COLO829 (cell line): ENCODE measurements around the gene DGCR2.
"Not testable (repeated sequence)": the region's sequence is repeated elsewhere in the genome, so short reads cannot be mapped to it uniquely, and the experiment has no call there.

Source experiments
- DNase-seq: peaks from one replicate; pipeline ENCODE4 v3.0.0; 2012; ENCODE audit warnings: low spot score

DGCR2 gene

GRCh38 chr22:19003508-19003907 lies 118.7 kb downstream of the DGCR2 start:
- peak; percentile 32 for DNase-seq

- no peak for DNase-seq
Observed at GRCh38 chr22:19002684-19003038, 119.6 kb downstream of the DGCR2 start.

DNA sequence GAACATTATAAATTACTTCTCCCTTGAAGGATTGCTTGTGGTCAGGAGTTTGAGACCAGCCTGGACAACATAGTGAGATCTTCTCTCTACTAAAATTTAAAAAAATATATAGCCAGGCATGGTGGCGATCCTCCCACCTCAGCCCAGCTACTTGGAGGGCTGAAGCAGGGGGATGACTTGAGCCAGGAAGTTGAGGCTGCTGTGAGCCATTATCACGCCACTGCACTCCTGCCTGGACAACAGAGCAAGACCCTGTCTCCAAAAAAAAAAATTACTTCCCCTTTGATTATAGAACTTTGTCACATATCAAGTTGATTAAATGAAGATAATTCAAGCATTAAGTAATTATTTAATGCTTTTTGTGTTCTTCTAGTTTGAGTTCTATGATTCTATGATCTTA lies 121.0 kb downstream of the DGCR2 start:
- no peak for DNase-seq

DNA sequence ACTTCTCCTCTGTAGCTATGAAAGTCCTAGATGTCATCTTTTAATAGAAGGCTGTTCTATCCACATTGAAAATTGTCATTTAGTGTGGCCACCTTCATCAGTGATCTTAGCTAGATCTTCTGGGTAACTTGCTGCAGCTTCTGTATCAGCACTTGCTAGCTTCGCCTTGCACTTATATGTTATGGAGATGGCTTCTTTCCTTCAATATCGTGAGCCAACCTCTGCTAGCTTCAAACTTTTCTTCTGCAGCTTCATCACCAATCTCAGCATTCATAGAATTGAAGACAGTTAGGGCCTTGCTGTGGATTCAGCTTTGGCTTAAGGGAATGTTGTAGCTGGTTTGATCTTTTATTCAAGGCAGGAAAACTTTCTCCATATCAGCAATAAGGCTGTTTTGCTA lies 122.1 kb downstream of the DGCR2 start:
- not testable (repeated sequence) for DNase-seq

GRCh38 chr22:18999416-18999815 lies 122.8 kb downstream of the DGCR2 start:
- DNase-seq, result no peak

GRCh38 chr22:18999008-18999407 lies 123.2 kb downstream of the DGCR2 start:
- no peak for DNase-seq

DNA sequence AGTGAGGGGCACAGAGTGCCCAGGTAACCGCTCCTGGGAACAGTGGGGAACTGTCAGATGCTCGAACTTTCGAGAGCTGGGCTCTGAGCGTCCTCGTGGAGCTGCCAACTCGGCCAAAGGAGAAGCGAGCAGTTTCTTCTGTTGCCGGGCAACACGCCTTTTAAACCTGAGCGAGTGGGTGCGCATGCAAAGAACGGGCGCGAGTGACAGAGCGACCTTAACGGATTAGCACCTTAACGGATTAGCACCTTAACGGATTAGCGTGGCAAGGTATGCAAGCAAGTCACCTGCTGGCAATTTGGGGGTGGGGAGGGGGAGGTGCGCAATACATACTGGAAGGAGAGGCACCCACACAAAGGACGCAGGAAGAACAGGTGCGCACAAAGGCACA lies 124.3 kb downstream of the DGCR2 start:
- no peak for DNase-seq

DNA sequence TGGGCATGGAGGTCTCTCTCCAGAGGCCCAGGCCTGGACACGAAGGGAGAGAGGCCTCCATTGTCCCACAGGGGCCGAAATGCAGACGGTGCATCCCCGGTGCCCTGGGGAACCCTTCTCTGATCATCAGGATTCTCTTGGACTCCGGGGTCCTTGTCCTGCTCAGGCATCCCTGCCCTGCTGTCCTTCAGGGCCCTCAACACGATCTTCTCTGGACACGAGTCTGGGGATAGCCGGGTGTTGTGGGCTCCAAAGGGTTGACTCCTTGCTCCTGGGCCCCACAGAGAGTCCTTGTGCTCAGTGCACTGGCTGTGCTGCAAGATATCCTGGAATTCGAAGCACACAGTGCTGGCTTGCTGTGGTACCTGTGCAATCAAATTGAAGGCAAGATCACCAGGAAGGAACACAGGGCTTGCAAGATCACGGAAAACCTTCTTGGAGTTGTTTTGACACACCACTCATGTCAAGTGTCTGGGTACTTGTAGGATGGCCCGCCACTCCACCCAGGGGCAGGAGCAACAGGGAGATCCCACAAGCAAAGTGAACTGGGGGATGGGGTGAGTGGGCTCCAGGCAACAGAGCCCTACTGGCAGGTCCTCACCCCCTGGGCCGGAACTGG lies 124.8 kb downstream of the DGCR2 start:
- no peak for DNase-seq

GRCh38 chr22:18996376-18996900 lies 125.8 kb downstream of the DGCR2 start:
- DNase-seq, result no peak

DNA sequence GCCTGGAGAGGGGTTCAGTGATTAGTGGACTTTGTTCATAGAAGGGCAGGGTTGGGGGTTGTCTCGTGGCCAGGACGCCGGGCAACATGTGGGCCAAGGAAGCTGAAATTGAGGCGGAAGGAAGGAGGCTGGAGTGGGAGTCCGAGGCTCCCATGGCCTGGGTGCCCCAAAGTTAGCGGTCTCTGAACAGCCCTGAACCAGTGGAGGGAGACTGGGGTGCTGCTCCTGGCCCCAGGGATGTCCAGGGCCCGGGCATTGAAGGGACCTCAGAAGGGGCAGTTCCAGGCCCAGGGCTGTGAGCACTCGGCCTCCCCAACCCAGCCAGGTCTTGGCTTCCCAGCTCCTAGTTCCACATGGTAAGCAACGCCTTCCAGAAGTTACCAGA lies 126.9 kb downstream of the DGCR2 start:
- DNase-seq, result no peak

DNA sequence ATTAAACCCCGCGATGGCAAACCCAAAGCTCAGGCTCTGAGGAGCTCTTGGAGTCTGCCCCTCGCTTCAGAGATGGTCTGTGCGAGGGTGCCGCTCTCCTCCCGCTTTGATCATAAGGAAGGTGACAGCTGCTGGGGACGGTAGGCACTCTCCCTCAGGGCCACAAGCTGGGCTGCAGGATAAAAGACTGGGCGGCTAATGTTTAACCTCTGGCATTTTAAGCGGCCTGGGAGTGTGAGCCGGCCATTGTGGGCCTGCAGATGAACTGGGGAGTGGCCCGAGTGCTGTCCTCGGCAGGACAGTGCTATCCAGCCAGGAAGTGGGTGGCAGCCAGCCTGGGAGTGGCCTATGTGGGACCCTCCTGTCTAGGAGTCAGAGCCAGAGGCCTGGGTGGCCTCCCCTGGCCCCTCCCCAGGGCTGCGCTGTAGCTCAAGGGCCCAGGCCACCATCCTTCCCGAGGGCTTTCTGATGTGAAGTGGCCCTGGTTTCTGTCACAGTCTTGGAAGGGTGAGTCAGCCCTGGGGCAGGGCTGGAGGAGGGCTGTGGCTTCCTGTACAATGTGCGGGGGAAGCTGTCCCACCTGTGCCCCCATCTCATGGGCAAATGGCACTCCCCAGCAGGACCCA lies 127.4 kb downstream of the DGCR2 start:
- no peak for DNase-seq

- DNase-seq, result no peak
Observed at GRCh38 chr22:18994056-18994455, 128.2 kb downstream of the DGCR2 start.

DNA sequence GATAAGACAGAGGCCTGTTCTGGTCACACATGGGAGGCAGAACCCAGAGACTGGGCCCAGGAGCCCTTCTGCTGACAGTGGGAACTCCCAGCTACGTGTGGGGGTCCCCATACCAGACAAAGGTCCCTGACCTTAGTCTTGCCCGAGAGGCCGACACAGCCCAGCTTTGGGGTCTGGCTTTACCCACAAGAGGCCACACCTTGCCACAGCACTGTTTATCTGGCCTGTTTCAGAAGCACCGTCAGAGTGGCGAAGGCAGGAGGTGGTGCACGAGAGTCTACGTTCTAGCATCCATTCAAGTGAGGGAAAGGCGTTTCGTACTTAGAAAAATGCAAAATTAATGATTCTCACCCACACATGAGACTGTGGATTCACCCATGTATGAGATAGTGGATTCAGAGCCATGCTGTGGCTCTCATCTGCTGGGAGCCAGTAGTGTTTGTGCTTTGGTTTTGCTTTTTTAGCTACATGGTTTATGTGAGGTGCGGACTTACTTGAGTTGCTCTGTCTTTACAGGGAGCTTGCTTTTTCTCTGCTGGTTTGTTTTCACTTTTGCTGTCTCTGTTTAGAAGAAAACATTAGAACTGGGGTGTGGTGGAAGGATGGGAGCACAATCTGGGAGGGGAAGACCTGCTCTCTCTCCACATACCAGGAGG lies 129.5 kb downstream of the DGCR2 start:
- no peak for DNase-seq

DNA sequence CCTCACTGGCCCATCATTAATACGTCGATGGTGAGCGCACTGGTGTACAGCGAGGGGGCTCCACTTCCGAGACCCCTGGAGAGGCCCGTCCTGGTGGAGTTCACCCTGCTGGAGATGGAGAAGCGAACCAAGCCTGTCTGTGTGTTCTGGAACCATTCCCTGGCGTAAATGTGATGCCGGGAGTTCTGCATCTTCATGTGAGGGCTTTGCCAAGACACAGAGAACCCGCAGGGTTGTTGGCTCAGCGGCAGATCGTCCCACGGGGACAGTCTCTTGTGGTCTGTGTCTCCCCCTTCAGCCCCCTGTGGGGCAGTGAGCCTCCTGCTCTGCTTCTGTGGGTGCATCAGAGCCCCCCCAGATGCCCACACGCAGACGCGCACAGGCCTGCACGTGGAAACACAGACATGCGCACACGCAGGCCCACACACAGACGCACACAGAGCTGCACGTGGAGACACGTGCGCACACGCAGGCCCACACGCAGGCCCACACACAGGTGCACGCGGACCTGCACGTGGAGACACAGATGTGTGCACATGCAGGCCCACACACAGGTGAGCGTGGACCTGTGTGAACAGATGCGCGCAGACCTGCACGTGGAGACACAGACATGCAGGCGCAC lies 130.3 kb downstream of the DGCR2 start:
- no peak for DNase-seq

DNA sequence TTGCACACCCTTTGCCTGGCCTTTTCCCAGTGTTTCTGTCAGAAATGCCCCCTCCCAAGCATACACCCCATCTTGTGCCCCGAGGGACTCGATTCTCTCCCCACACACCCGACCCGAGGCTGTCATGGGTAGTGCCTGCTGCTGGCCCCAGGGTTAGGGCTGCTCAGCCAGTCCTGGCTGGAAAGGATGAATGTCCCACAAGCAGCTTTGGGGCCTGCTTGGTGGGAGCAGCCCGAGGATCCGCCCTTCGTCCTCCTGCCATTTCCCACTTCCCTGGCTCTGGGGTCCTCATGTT lies 131.1 kb downstream of the DGCR2 start:
- no peak for DNase-seq

GRCh38 chr22:18990355-18991137 lies 131.7 kb downstream of the DGCR2 start:
- no peak for DNase-seq

DNA sequence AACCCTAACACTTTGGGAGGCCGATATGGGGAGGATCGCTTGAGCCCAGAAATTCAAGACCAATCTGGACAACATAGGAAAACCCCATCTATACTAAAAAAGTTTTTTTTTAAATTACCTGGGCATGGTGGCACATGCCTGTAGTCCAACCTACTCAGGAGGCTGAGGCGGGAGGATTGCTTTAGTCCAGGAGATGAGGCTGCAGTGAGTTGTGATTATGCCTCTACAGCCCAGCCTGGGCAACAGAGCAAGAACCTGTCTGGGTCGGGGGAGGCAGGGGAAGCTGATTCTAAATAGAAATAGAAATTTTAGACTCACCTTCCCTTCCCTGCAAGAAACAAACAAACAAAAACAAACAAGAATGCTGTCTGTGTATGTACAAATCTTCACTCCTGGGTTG lies 133.3 kb downstream of the DGCR2 start:
- no peak for DNase-seq

DNA sequence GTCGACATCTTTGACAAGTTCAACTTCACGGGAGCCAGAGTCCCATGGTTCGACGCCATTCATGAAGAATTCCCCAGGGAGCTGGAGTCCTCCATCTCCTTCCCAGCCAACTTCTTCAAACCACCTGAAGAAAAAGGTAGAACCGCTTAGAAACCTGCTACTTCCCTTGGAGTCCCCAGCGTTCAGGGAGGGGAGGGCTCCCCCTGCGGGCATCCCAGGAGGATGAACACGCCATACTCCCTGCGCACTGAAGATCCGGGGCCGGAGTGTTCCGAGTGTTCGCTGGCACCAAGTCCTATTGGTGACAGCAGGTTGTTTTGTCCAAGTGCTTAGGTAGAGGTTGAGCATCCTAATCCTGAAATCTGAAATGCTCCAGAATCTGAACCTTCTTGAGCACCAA lies 134.4 kb downstream of the DGCR2 start:
- peak; percentile 32 for DNase-seq

GRCh38 chr22:18987114-18987513 lies 135.1 kb downstream of the DGCR2 start:
- not testable (repeated sequence) for DNase-seq
